GM21723 (cell line): ENCODE measurements around the gene ANO4.

Source experiments
- ATAC-seq: cut with Tn5 transposase; IDR thresholded peaks from one replicate; pipeline ENCODE4 v1.9.1; 2021; ENCODE audit warnings: mild to moderate bottlenecking, moderate library complexity; ENCODE audit not compliant: unreplicated experiment

The ANO4 gene

GRCh38 chr12:100801320-100801719 is 6.7 kb downstream of the ANO4 start:
- ATAC-seq: no peak

- no peak for ATAC-seq
Observed at GRCh38 chr12:100808777-100809176, 14.2 kb downstream of the ANO4 start.

GRCh38 chr12:100820314-100820713 is 25.7 kb downstream of the ANO4 start:
- ATAC-seq: no peak

GRCh38 chr12:100823963-100824362 is 29.4 kb downstream of the ANO4 start:
- ATAC-seq: no peak

GRCh38 chr12:100824476-100824875 is 29.9 kb downstream of the ANO4 start:
- no peak for ATAC-seq

GRCh38 chr12:100826323-100826722 is 31.7 kb downstream of the ANO4 start:
- no peak for ATAC-seq

GRCh38 chr12:100827901-100828520 is 33.4 kb downstream of the ANO4 start:
- no peak for ATAC-seq

- no peak for ATAC-seq
Observed at GRCh38 chr12:100830003-100830795, 35.6 kb downstream of the ANO4 start.

- ATAC-seq: no peak
Observed at GRCh38 chr12:100833282-100833681, 38.7 kb downstream of the ANO4 start.

- no peak for ATAC-seq
Observed at GRCh38 chr12:100840748-100841147, 46.2 kb downstream of the ANO4 start.

GRCh38 chr12:100842156-100842555 is 47.6 kb downstream of the ANO4 start:
- no peak for ATAC-seq

- ATAC-seq: no peak
Observed at GRCh38 chr12:100843061-100843460, 48.5 kb downstream of the ANO4 start.

GRCh38 chr12:100845095-100845494 is 50.5 kb downstream of the ANO4 start:
- no peak for ATAC-seq

- no peak for ATAC-seq
Observed at GRCh38 chr12:100851637-100852036, 57.1 kb downstream of the ANO4 start.

GRCh38 chr12:100857418-100857817 is 62.8 kb downstream of the ANO4 start:
- no peak for ATAC-seq

- no peak for ATAC-seq
Observed at GRCh38 chr12:100857971-100858370, 63.4 kb downstream of the ANO4 start.

- ATAC-seq: no peak
Observed at GRCh38 chr12:100858656-100859055, 64.1 kb downstream of the ANO4 start.

GRCh38 chr12:100859063-100859627 is 64.6 kb downstream of the ANO4 start:
- no peak for ATAC-seq

- ATAC-seq: no peak
Observed at GRCh38 chr12:100860611-100861010, 66.0 kb downstream of the ANO4 start.

- no peak for ATAC-seq
Observed at GRCh38 chr12:100862676-100863075, 68.1 kb downstream of the ANO4 start.

- ATAC-seq: no peak
Observed at GRCh38 chr12:100864366-100864765, 69.8 kb downstream of the ANO4 start.
